Lower lobe of right lung (tissue), 2 donors: ENCODE measurements around the gene ITPK1. TPM values are rescaled to one million over a fixed set of nuclear protein-coding genes. Genes with fewer than 3 reads are reported as not detected.

Source experiments
- ATAC-seq, 2 donors: fragments of 200-7000 bp; cut with Tn5 transposase; one replicate each; pipeline ENCODE4 v1.9.1; 2020 to 2022; ENCODE audit warnings: mild to moderate bottlenecking in 2 of 2, moderate library complexity in 2 of 2
- DNase-seq: peaks from one replicate; pipeline ENCODE4 v3.0.0-alpha.2; 2020
- H3K27ac ChIP-seq: fragments of 200-600 bp; one replicate; pipeline ENCODE4 v1.8.0; 2022
- H3K27me3 ChIP-seq: fragments of 200-600 bp; one replicate; pipeline ENCODE4 v1.8.0; 2022; ENCODE audit warnings: low read depth
- H3K36me3 ChIP-seq: fragments of 200-600 bp; one replicate; pipeline ENCODE4 v1.8.0; 2022; ENCODE audit warnings: mild to moderate bottlenecking
- H3K4me1 ChIP-seq: fragments of 200-600 bp; one replicate; pipeline ENCODE4 v1.8.0; 2022
- H3K4me3 ChIP-seq: fragments of 200-600 bp; one replicate; pipeline ENCODE4 v1.8.0; 2022; ENCODE audit warnings: mild to moderate bottlenecking
- H3K9me3 ChIP-seq: fragments of 200-600 bp; one replicate; pipeline ENCODE4 v1.8.0; 2022
- intact Hi-C: fragments of 100-400 bp; cut with DNase I; formaldehyde crosslinking; loops from one replicate; pipeline ENCODE4 v1.11.0; 2022
- total RNA-seq: library from RNA; stranded (reverse); fragmentation: NEBNext Ultra II Directional; extraction: Animal tissue kit (Norgen Biotek cat#: 25700); gene quantifications from one replicate; pipeline ENCODE4 v1.2.1, GENCODE V29; 2021
- TF ChIP-seq, protein P1 (sequence below): fragments of 200-600 bp; IDR thresholded peaks from one replicate; pipeline ENCODE4 v1.8.0; 2022; ENCODE audit warnings: antibody characterized with exemption, mild to moderate bottlenecking
- donor health status: DM: no; HTN: yes; CAD: no; lungs with severe emphysema.

Gene ITPK1
- total RNA-seq, 1 donor from 2014 or later, result 129 TPM

DNA sequence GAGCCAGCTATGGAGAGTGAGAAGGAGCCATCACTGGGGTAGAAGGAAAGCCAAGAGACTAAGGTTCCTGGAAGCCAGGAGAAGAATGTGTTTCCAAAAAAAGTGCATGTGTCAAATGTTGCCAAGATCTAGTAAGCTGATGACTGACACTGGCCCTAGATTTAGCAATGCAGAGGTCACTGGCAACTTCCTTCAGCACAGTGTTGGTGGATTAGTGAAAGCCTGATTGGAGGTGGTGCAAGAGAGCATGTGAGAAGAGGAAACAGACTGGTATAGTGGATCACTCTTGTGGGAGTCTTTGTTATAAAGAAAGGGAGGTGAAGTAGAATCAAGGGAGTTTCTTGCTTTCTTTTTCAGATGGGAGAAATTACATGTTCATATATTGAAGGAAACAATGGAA lies 226.8 kb downstream of the ITPK1 start:
- H3K36me3 ChIP-seq, result no peaks in the 10 kb centered on the region
- H3K4me3 ChIP-seq, result no peak overlapping the region
- ATAC-seq (peak; percentile 68 to 71), DNase-seq (no peak)
- intact Hi-C loops, result no loop called here
- H3K4me1 ChIP-seq, result no peaks in the 10 kb centered on the region
- TF ChIP-seq, protein P1, sequence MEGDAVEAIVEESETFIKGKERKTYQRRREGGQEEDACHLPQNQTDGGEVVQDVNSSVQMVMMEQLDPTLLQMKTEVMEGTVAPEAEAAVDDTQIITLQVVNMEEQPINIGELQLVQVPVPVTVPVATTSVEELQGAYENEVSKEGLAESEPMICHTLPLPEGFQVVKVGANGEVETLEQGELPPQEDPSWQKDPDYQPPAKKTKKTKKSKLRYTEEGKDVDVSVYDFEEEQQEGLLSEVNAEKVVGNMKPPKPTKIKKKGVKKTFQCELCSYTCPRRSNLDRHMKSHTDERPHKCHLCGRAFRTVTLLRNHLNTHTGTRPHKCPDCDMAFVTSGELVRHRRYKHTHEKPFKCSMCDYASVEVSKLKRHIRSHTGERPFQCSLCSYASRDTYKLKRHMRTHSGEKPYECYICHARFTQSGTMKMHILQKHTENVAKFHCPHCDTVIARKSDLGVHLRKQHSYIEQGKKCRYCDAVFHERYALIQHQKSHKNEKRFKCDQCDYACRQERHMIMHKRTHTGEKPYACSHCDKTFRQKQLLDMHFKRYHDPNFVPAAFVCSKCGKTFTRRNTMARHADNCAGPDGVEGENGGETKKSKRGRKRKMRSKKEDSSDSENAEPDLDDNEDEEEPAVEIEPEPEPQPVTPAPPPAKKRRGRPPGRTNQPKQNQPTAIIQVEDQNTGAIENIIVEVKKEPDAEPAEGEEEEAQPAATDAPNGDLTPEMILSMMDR, result no peak
- peaks cover 12% of the 10 kb centered on the region for H3K27me3 ChIP-seq
- H3K27ac ChIP-seq, result no peak overlapping the region
- peaks cover 9% of the 10 kb centered on the region for H3K9me3 ChIP-seq

DNA sequence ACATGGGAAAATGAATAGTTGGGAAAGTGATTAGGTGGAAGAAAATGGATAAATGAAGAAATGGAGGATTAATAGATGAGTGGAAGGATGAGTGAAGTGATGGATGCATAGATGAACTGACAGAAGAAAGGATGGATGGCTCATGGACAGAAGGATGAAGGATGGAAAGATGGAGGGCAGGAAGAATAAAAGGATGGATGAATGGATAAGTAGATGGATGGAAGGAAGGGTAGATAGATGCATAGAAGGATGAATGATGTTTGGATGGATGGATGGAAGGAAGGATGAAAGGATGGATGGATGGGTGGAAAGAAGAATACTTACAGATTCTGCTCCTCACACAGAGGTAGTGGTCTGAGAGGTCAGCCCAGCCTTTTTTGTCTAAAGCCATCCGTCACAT lies 228.6 kb downstream of the ITPK1 start:
- Histone ChIP-seq H3K4me1 (no peaks in the 10 kb centered on the region), H3K4me3 (no peak overlapping the region), H3K9me3 (no peaks in the 10 kb centered on the region), H3K27me3 (peaks cover 12% of the 10 kb centered on the region), H3K36me3 (no peaks in the 10 kb centered on the region), H3K27ac (no peak overlapping the region)
- intact Hi-C loops, result no loop called here
- TF ChIP-seq, protein P1, result no peak
- DNase-seq (no peak), ATAC-seq (no peak)

Other genes with a start within 250 kb of the ITPK1 start
- 0.71 TPM for gene CHGA, start 192.8 kb downstream of the ITPK1 start, total RNA-seq
- gene MOAP1, start 69.0 kb upstream of the ITPK1 start, total RNA-seq, result 30.3 TPM
- gene LYSET, start 69.4 kb upstream of the ITPK1 start, total RNA-seq, result 43.9 TPM
- gene GON7, start 91.1 kb upstream of the ITPK1 start, total RNA-seq, result 12.9 TPM
- gene UBR7, start 91.3 kb upstream of the ITPK1 start, total RNA-seq, result 14.5 TPM
- 39.4 TPM for gene BTBD7, start 217.1 kb upstream of the ITPK1 start, total RNA-seq
- not detected for gene COX8C, start 231.3 kb upstream of the ITPK1 start, total RNA-seq